HepG2 (cell line): ENCODE data around the gene MYH7B. TPM values are rescaled to one million over a fixed set of nuclear protein-coding genes. Genes with fewer than 3 reads are reported as not detected.

Experiments used
- ATAC-seq: fragments of 200-7000 bp; cut with Tn5 transposase; 3 replicates; pipeline ENCODE4 v1.9.1; 2020; ENCODE audit warnings: mild to moderate bottlenecking, moderate library complexity
- BruUV-seq: library from RNA; stranded (reverse); fragments of 400-500 nt; replicated peaks from 2 replicates; lab custom pipeline; 2021; lab: Mats Ljungman, UMichigan
- CTCF ChIA-PET: fragments of 300-600 bp; formaldehyde crosslinking; extraction: SDS; loops from one replicate; lab custom pipeline; 2021; ENCODE audit warnings: low total read pairs, inconsistent platforms, low intra/inter-chr PET ratio; lab: Yijun Ruan, JAX
- POLR2A ChIA-PET: fragments of 350-600 bp; sonication (Branson Sonifier 250); formaldehyde crosslinking; loops from one replicate; lab custom pipeline; 2020; ENCODE audit warnings: antibody characterized with exemption, inconsistent platforms; lab: Yijun Ruan, JAX
- DNase-seq: peaks from one replicate; pipeline ENCODE4 v3.0.0-alpha.2; 2015; ENCODE audit warnings: low spot score
- FAIRE-seq: peaks from 3 replicates; lab custom pipeline; 2011; peaks lifted over from hg19 to GRCh38; lab: Jason Lieb, UNC
- H2AFZ ChIP-seq: one replicate; pipeline ENCODE4 v1.6.1; 2011; ENCODE audit warnings: low read length, inconsistent platforms
- H3K27ac ChIP-seq: fragments of 300-600 bp; 3 replicates; pipeline ENCODE4 v1.8.0; 2011; ENCODE audit warnings: mixed run types, mild to moderate bottlenecking, mixed read lengths, low read length, inconsistent platforms; ENCODE audit not compliant: insufficient read depth; ENCODE audit errors: extremely low read length
- H3K27me3 ChIP-seq, 2 experiments: fragments of 200-600 bp in 1 of 2; 2 replicates in 1 of 2; 3 replicates in 1 of 2; pipeline versions ENCODE4 v1.6.0 to v1.8.0; 2011; ENCODE audit warnings: low read length in 2 of 2, mild to moderate bottlenecking in 2 of 2, moderate library complexity in 2 of 2, inconsistent platforms in 1 of 2; ENCODE audit not compliant: insufficient read depth in 2 of 2, control insufficient read depth in 1 of 2
- H3K36me3 ChIP-seq, 2 experiments: fragments of 200-600 bp in 1 of 2; replicated peaks in 1 of 2; 2 replicates in 1 of 2; 3 replicates in 1 of 2; pipeline versions ENCODE4 v1.5.1 to v1.8.0; 2011; ENCODE audit warnings: low read length in 2 of 2, inconsistent platforms in 1 of 2; ENCODE audit not compliant: insufficient read depth in 2 of 2, control insufficient read depth in 1 of 2
- H3K4me1 ChIP-seq: 2 replicates; pipeline ENCODE4 v1.5.1; 2012; ENCODE audit warnings: low read length, inconsistent platforms; ENCODE audit not compliant: insufficient read depth
- H3K4me2 ChIP-seq: 2 replicates; pipeline ENCODE4 v1.6.0; 2011; ENCODE audit warnings: low read depth, low read length, inconsistent platforms
- H3K4me3 ChIP-seq, 3 experiments: fragments of 200-600 bp in 1 of 3; sonication (generic), shearing (Covaris generic) in 1 of 3; replicated peaks in 1 of 3; 2 replicates each; pipeline ENCODE4 v1.5.1; 2011 to 2016; ENCODE audit warnings: low read length in 3 of 3, inconsistent platforms in 2 of 3, low read depth in 2 of 3, mild to moderate bottlenecking in 2 of 3, control low read depth in 1 of 3, mixed read lengths in 1 of 3; ENCODE audit not compliant: insufficient read depth in 1 of 3
- H3K79me2 ChIP-seq: one replicate; pipeline ENCODE4 v1.6.1; 2011; ENCODE audit warnings: low read length, inconsistent platforms; ENCODE audit not compliant: insufficient read depth
- H3K9ac ChIP-seq: 2 replicates; pipeline ENCODE4 v1.6.0; 2011; ENCODE audit warnings: mild to moderate bottlenecking, low read depth, low read length, inconsistent platforms; ENCODE audit not compliant: insufficient read depth
- H3K9me3 ChIP-seq: 2 replicates; pipeline ENCODE4 v1.5.1; 2012; ENCODE audit warnings: mild to moderate bottlenecking, low read length
- H4K20me1 ChIP-seq: 2 replicates; pipeline ENCODE4 v1.6.0; 2011; ENCODE audit warnings: inconsistent platforms, mild to moderate bottlenecking, low read length, moderate library complexity; ENCODE audit not compliant: insufficient read depth
- AGO2 ChIP-seq: fragments of 200-400 bp; formaldehyde crosslinking; optimal IDR thresholded peaks from 2 replicates; pipeline ENCODE3; 2017; ENCODE audit warnings: mild to moderate bottlenecking, low read depth, low read length, moderate library complexity
- ARID2 ChIP-seq: sonication (generic); formaldehyde crosslinking; IDR thresholded peaks from 2 replicates; pipeline ENCODE4 v1.8.1; 2022; ENCODE audit warnings: mild to moderate bottlenecking, missing genetic modification reagents, borderline replicate concordance
- FLYWCH1 ChIP-seq: sonication (generic); formaldehyde crosslinking; IDR thresholded peaks from 2 replicates; pipeline ENCODE4 v1.8.1; 2023; ENCODE audit warnings: mild to moderate bottlenecking, missing genetic modification reagents
- GABPA ChIP-seq, 2 experiments: IDR thresholded peaks; 2 replicates each; pipeline ENCODE4 v1.6.1; 2011 to 2016; ENCODE audit warnings: low read depth in 2 of 2, low read length in 1 of 2, missing biosample characterization in 1 of 2, missing genetic modification characterization in 1 of 2
- HMG20B ChIP-seq: conservative IDR thresholded peaks from 2 replicates; pipeline ENCODE4 v1.6.1; 2016; ENCODE audit warnings: missing genetic modification reagents, missing compliant biosample characterization
- KDM1A ChIP-seq: IDR thresholded peaks from 2 replicates; pipeline ENCODE4 v1.6.1; 2016; ENCODE audit warnings: missing compliant biosample characterization
- KDM5B ChIP-seq: sonication (generic); formaldehyde crosslinking; IDR thresholded peaks from 2 replicates; pipeline ENCODE4 v1.4.0; 2020; ENCODE audit warnings: missing genetic modification reagents, mild to moderate bottlenecking, borderline replicate concordance
- PHB2 ChIP-seq: fragments of 450-650 bp; IDR thresholded peaks from 2 replicates; pipeline ENCODE4 v1.6.1; 2018; ENCODE audit not compliant: partially characterized antibody
- RBM22 ChIP-seq: fragments of 200-400 bp; formaldehyde crosslinking; optimal IDR thresholded peaks from 2 replicates; pipeline ENCODE3; 2017; ENCODE audit warnings: mild to moderate bottlenecking, low read length, moderate library complexity
- SP5 ChIP-seq: IDR thresholded peaks from 2 replicates; pipeline ENCODE4 v1.6.1; 2016; ENCODE audit warnings: low read depth, borderline replicate concordance
- TEAD3 ChIP-seq: optimal IDR thresholded peaks from 2 replicates; pipeline ENCODE3; 2016; ENCODE audit warnings: borderline replicate concordance
- ZNF343 ChIP-seq: sonication (generic); formaldehyde crosslinking; IDR thresholded peaks from 2 replicates; pipeline ENCODE4 v1.4.0; 2020; ENCODE audit warnings: mild to moderate bottlenecking, missing genetic modification reagents
- ZNF556 ChIP-seq: sonication (generic); formaldehyde crosslinking; IDR thresholded peaks from 2 replicates; pipeline ENCODE4 v1.4.0; 2020; ENCODE audit warnings: mild to moderate bottlenecking, missing genetic modification reagents, borderline replicate concordance
- ZNF761 ChIP-seq: sonication (generic); formaldehyde crosslinking; conservative IDR thresholded peaks from 2 replicates; pipeline ENCODE4 v1.4.0; 2020; ENCODE audit warnings: mild to moderate bottlenecking, missing genetic modification reagents
- WGBS: methylation state at CpG from one replicate; pipeline ENCODE4 v1.1.6; 2017; ENCODE audit warnings: low lambda C conversion rate; 5-methylcytosine and 5-hydroxymethylcytosine counted together
- in situ Hi-C: cut with HindIII; loops from 2 replicates; pipeline ENCODE4 v1.10.0; 2017; ENCODE audit warnings: low pct_unique_long_range_greater_than_20kb; ENCODE audit not compliant: extremely low pct_ligation_motif_present
- intact Hi-C: fragments of 100-400 bp; cut with micrococcal nuclease; formaldehyde crosslinking; loops from one replicate; pipeline ENCODE4 v1.10.0; 2022; ENCODE audit not compliant: unreplicated experiment
- polyA plus RNA-seq, 8 experiments: library from polyadenylated mRNA; depleted of rRNA in 3 of 8; stranded (reverse) in 7 of 8; unstranded in 1 of 8; fragments of >200 nt; fragmentation: Illumina TruSeq in 4 of 8; extraction: Trizol in 4 of 8; gene quantifications; 2 replicates each; pipeline versions ENCODE4 v1.2.1 to v1.2.3, GENCODE V29; 2011 to 2016; ENCODE audit warnings: low read depth in 4 of 8, missing spikeins in 1 of 8, mixed read lengths in 1 of 8; ENCODE audit not compliant: insufficient read depth in 1 of 8
- total RNA-seq, 5 experiments: library from RNA; depleted of rRNA; stranded (reverse); fragments of >200 nt; fragmentation: Illumina TruSeq; extraction: Trizol; gene quantifications; 2 replicates each; pipeline ENCODE4 v1.2.3, GENCODE V29; 2016; ENCODE audit warnings: low read depth in 1 of 5
- TF ChIP-seq, protein P1 (sequence below): sonication (generic); formaldehyde crosslinking; IDR thresholded peaks from 2 replicates; pipeline ENCODE4 v1.5.0; 2020; ENCODE audit warnings: mild to moderate bottlenecking, missing genetic modification reagents, borderline replicate concordance
- TF ChIP-seq, protein P2 (sequence below): sonication (generic); formaldehyde crosslinking; IDR thresholded peaks from 2 replicates; pipeline ENCODE4 v1.5.0; 2020; ENCODE audit warnings: missing genetic modification reagents

Gene MYH7B
- total and polyA plus RNA-seq, 2 of the 13 experiments (the other 11 are each of a cell fraction or from before 2014, with no cell fraction given), result 0.05 to 0.20 TPM

DNA sequence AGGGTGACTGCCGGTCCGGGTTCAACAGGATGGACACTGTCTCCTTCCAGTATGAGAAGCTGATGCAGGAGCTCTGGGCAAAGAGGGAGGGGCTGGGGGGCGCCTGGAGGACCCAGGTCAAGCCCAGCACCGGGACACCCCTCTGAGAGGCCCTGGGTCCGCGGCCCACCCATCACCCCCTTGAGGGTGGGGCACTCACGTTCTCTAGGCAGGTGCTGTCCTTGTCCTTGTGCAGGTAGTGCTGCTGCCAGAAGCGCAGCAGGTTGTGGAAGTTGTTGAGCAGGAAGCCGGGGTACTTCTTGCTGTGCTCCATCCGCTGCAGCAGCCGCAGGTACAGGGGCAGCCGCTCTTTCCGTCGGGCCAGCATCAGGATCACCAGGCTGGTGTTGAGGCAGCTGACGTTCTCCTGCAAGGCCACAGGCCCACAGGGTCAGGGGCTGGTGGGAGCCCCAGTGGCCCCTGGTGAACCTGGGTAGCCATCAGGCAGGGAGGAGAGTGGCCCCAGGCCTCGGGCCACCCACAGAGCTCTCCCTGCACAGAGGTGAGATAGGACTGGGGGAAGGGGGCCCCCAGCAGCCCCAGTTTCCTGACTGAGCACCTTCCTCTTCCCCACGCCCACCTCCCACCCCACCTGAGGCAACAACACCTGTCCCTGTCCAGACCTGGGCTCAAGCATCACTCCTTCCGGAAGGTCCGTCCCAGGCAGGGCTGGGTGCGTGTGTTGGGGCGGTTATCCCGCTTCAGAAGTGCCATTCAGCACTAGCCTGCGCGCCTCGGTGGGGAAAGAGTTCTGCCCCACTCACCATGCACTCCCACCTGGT is 47.8 kb downstream of the MYH7B start:
- ATAC-seq (no peak), DNase-seq (no peak), FAIRE-seq (no peak)
- no TSS peak for BruUV-seq
- ChIA-PET POLR2A (no interaction called here), CTCF (no interaction called here)
- Histone ChIP-seq H3K27me3 (no peaks in the 10 kb centered on the region), H2AFZ (no peak overlapping the region), H3K4me1 (peaks cover 11% of the 10 kb centered on the region), H3K79me2 (no peaks in the 10 kb centered on the region), H3K27ac (no peak overlapping the region), H3K4me2 (no peak overlapping the region), H3K4me3 (no peak overlapping the region), H3K9me3 (no peaks in the 10 kb centered on the region), H4K20me1 (no peaks in the 10 kb centered on the region; the same call in 1 of the 2 replicates), H3K36me3 (peaks cover 80 to 94% of the 10 kb centered on the region in 2 experiments), H3K9ac (no peak overlapping the region)
- WGBS, result 98% methylated on average over 24 of the region's 25 CpGs
- in situ Hi-C loops, result no loop called here
- intact Hi-C loops, result loop anchor here (2.0 kb wide), 1 partner anchor 129 kb away; no protein-coding TSS in a partner anchor
- TF ChIP-seq ARID2 (CRISPR knock-in tag), result no peak
- TF ChIP-seq SP5 (CRISPR knock-in tag), result no peak
- no peak for TF ChIP-seq KDM1A
- TF ChIP-seq TEAD3 (CRISPR knock-in tag), result no peak
- no peak for TF ChIP-seq ZNF761 (CRISPR knock-in tag)
- no peak for TF ChIP-seq RBM22
- TF ChIP-seq GABPA (IDR thresholded peaks at IDR 0.05; ENCODE audit: low read depth, low read length), result no peak
- TF ChIP-seq GABPA (CRISPR knock-in tag; IDR thresholded peaks at IDR 0.05; ENCODE audit: low read depth), result no peak
- no peak for TF ChIP-seq HMG20B (CRISPR knock-in tag)
- TF ChIP-seq, protein P1, sequence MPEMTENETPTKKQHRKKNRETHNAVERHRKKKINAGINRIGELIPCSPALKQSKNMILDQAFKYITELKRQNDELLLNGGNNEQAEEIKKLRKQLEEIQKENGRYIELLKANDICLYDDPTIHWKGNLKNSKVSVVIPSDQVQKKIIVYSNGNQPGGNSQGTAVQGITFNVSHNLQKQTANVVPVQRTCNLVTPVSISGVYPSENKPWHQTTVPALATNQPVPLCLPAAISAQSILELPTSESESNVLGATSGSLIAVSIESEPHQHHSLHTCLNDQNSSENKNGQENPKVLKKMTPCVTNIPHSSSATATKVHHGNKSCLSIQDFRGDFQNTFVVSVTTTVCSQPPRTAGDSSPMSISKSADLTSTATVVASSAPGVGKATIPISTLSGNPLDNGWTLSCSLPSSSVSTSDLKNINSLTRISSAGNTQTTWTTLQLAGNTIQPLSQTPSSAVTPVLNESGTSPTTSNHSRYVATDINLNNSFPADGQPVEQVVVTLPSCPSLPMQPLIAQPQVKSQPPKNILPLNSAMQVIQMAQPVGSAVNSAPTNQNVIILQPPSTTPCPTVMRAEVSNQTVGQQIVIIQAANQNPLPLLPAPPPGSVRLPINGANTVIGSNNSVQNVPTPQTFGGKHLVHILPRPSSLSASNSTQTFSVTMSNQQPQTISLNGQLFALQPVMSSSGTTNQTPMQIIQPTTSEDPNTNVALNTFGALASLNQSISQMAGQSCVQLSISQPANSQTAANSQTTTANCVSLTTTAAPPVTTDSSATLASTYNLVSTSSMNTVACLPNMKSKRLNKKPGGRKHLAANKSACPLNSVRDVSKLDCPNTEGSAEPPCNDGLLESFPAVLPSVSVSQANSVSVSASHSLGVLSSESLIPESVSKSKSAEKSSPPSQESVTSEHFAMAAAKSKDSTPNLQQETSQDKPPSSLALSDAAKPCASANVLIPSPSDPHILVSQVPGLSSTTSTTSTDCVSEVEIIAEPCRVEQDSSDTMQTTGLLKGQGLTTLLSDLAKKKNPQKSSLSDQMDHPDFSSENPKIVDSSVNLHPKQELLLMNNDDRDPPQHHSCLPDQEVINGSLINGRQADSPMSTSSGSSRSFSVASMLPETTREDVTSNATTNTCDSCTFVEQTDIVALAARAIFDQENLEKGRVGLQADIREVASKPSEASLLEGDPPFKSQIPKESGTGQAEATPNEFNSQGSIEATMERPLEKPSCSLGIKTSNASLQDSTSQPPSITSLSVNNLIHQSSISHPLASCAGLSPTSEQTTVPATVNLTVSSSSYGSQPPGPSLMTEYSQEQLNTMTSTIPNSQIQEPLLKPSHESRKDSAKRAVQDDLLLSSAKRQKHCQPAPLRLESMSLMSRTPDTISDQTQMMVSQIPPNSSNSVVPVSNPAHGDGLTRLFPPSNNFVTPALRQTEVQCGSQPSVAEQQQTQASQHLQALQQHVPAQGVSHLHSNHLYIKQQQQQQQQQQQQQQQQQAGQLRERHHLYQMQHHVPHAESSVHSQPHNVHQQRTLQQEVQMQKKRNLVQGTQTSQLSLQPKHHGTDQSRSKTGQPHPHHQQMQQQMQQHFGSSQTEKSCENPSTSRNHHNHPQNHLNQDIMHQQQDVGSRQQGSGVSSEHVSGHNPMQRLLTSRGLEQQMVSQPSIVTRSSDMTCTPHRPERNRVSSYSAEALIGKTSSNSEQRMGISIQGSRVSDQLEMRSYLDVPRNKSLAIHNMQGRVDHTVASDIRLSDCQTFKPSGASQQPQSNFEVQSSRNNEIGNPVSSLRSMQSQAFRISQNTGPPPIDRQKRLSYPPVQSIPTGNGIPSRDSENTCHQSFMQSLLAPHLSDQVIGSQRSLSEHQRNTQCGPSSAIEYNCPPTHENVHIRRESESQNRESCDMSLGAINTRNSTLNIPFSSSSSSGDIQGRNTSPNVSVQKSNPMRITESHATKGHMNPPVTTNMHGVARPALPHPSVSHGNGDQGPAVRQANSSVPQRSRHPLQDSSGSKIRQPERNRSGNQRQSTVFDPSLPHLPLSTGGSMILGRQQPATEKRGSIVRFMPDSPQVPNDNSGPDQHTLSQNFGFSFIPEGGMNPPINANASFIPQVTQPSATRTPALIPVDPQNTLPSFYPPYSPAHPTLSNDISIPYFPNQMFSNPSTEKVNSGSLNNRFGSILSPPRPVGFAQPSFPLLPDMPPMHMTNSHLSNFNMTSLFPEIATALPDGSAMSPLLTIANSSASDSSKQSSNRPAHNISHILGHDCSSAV (CRISPR knock-in tag), result no peak
- 0 out of 2 replicates have a peak, but pooled peaks have one; percentile 24 for TF ChIP-seq ZNF343
- TF ChIP-seq KDM5B, result no peak
- TF ChIP-seq, protein P2, sequence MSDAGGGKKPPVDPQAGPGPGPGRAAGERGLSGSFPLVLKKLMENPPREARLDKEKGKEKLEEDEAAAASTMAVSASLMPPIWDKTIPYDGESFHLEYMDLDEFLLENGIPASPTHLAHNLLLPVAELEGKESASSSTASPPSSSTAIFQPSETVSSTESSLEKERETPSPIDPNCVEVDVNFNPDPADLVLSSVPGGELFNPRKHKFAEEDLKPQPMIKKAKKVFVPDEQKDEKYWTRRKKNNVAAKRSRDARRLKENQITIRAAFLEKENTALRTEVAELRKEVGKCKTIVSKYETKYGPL (CRISPR knock-in tag), result no peak
- TF ChIP-seq PHB2, result no peak
- peak; percentile 66 for TF ChIP-seq AGO2
- TF ChIP-seq FLYWCH1 (CRISPR knock-in tag), result no peak
- TF ChIP-seq ZNF556 (CRISPR knock-in tag), result no peak
